H1 (cell line): ENCODE measurements around the gene CNGA2. TPM values are rescaled to one million over a fixed set of nuclear protein-coding genes. Genes with fewer than 3 reads are reported as not detected.

Experiments
- CTCF ChIA-PET: fragments of 300-600 bp; sonication (Branson Sonifier 250); formaldehyde crosslinking; loops from one replicate; lab custom pipeline; 2021; ENCODE audit not compliant: partially characterized antibody; lab: Charles Lee
- POLR2A ChIA-PET: fragments of 300-600 bp; sonication (Branson Sonifier 250); formaldehyde crosslinking; loops from one replicate; lab custom pipeline; 2021; ENCODE audit warnings: inconsistent platforms; ENCODE audit not compliant: partially characterized antibody; lab: Charles Lee
- DNase-seq, 2 experiments: peaks; one replicate each; pipeline versions ENCODE4 v3.0.0 to v3.0.0-alpha.2; 2010 to 2022; ENCODE audit warnings: low spot score in 2 of 2, low read depth in 1 of 2, mixed read lengths in 1 of 2
- FAIRE-seq: peaks from 2 replicates; lab custom pipeline; 2011; peaks lifted over from hg19 to GRCh38; lab: Jason Lieb, UNC
- H2AFZ ChIP-seq: 2 replicates; pipeline ENCODE4 v1.8.1; 2012; ENCODE audit warnings: low read length, inconsistent platforms
- H2AK5ac ChIP-seq: 2 replicates; pipeline ENCODE4 v1.6.1; 2013; ENCODE audit warnings: low read depth, low read length
- H2BK120ac ChIP-seq: replicated peaks from 2 replicates; pipeline ENCODE3; 2013; ENCODE audit warnings: low read depth, low read length, inconsistent platforms
- H2BK12ac ChIP-seq: 2 replicates; pipeline ENCODE4 v1.6.1; 2013; ENCODE audit warnings: low read depth, low read length
- H2BK15ac ChIP-seq: 2 replicates; pipeline ENCODE4 v1.6.1; 2013; ENCODE audit warnings: low read length
- H2BK20ac ChIP-seq: 2 replicates; pipeline ENCODE4 v1.6.1; 2013; ENCODE audit warnings: low read length
- H2BK5ac ChIP-seq: 2 replicates; pipeline ENCODE4 v1.6.1; 2013; ENCODE audit warnings: low read depth, low read length
- H3K14ac ChIP-seq: 2 replicates; pipeline ENCODE4 v1.6.1; 2013; ENCODE audit warnings: inconsistent platforms; ENCODE audit not compliant: insufficient read length
- H3K18ac ChIP-seq: 2 replicates; pipeline ENCODE4 v1.6.1; 2013; ENCODE audit warnings: low read length; ENCODE audit errors: extremely low read depth
- H3K23ac ChIP-seq: 2 replicates; pipeline ENCODE4 v1.6.1; 2013; ENCODE audit warnings: inconsistent platforms; ENCODE audit not compliant: insufficient read length
- H3K23me2 ChIP-seq: 2 replicates; pipeline ENCODE4 v1.6.1; 2013; ENCODE audit warnings: low read depth, low read length
- H3K27ac ChIP-seq: 2 replicates; pipeline ENCODE4 v1.6.1; 2011; ENCODE audit warnings: low read depth, low read length, inconsistent platforms
- H3K27me3 ChIP-seq, 4 experiments: replicated peaks in 1 of 4; 1 replicate in 1 of 4; 2 replicates in 3 of 4; pipeline versions ENCODE4 v1.6.1 to v1.8.1; 2011 to 2013; ENCODE audit warnings: low read length in 3 of 4, mild to moderate bottlenecking in 3 of 4, inconsistent platforms in 2 of 4, mixed read lengths in 2 of 4, moderate library complexity in 1 of 4; ENCODE audit not compliant: control insufficient read depth in 3 of 4, insufficient read depth in 3 of 4; ENCODE audit errors: extremely low read depth in 1 of 4
- H3K36me3 ChIP-seq, 4 experiments: 2 replicates each; pipeline versions ENCODE4 v1.6.1 to v1.8.1; 2011 to 2013; ENCODE audit warnings: mild to moderate bottlenecking in 4 of 4, low read length in 3 of 4, moderate library complexity in 2 of 4, control low read depth in 1 of 4, inconsistent platforms in 1 of 4; ENCODE audit not compliant: insufficient read depth in 4 of 4, control insufficient read depth in 2 of 4
- H3K4ac ChIP-seq: replicated peaks from 2 replicates; pipeline ENCODE3; 2013; ENCODE audit warnings: low read length, low read depth, mixed read lengths, inconsistent platforms; ENCODE audit not compliant: insufficient read length
- H3K4me1 ChIP-seq, 4 experiments: replicated peaks in 1 of 4; 1 replicate in 1 of 4; 2 replicates in 3 of 4; pipeline versions ENCODE4 v1.6.1 to v1.8.1; 2011 to 2013; ENCODE audit warnings: low read length in 3 of 4, inconsistent platforms in 2 of 4, mixed read lengths in 1 of 4; ENCODE audit not compliant: insufficient read depth in 4 of 4, control insufficient read depth in 3 of 4
- H3K4me2 ChIP-seq, 2 experiments: 2 replicates each; pipeline versions ENCODE4 v1.6.1 to v1.8.1; 2011 to 2013; ENCODE audit warnings: low read depth in 2 of 2, low read length in 2 of 2, control low read depth in 1 of 2, inconsistent platforms in 1 of 2, mild to moderate bottlenecking in 1 of 2; ENCODE audit not compliant: insufficient read depth in 1 of 2
- H3K4me3 ChIP-seq, 4 experiments: fragments of 200-600, 300-600 bp in 1 of 4; sonication (generic), shearing (Covaris generic), sonication (Bioruptor Twin) in 1 of 4; 2 replicates each; pipeline versions ENCODE4 v1.5.1 to v1.8.1; 2011 to 2016; ENCODE audit warnings: low read length in 4 of 4, low read depth in 3 of 4, control low read depth in 2 of 4, inconsistent platforms in 2 of 4, mild to moderate bottlenecking in 2 of 4, mixed read lengths in 1 of 4, moderate library complexity in 1 of 4; ENCODE audit not compliant: insufficient read depth in 2 of 4; ENCODE audit errors: extremely low read depth in 1 of 4
- H3K56ac ChIP-seq: replicated peaks from 2 replicates; pipeline ENCODE3; 2013; ENCODE audit warnings: low read depth, mild to moderate bottlenecking, mixed read lengths, low read length, inconsistent platforms; ENCODE audit not compliant: insufficient read length
- H3K79me1 ChIP-seq: 2 replicates; pipeline ENCODE4 v1.6.1; 2013; ENCODE audit warnings: low read depth, low read length, control low read depth
- H3K79me2 ChIP-seq, 2 experiments: 2 replicates each; pipeline versions ENCODE4 v1.6.1 to v1.8.1; 2012 to 2013; ENCODE audit warnings: low read length in 2 of 2, mild to moderate bottlenecking in 2 of 2, inconsistent platforms in 1 of 2; ENCODE audit not compliant: insufficient read depth in 2 of 2, control insufficient read depth in 1 of 2
- H3K9ac ChIP-seq, 4 experiments: replicated peaks in 1 of 4; 1 replicate in 1 of 4; 2 replicates in 3 of 4; pipeline versions ENCODE4 v1.6.1 to v1.8.1; 2011 to 2013; ENCODE audit warnings: low read depth in 3 of 4, low read length in 3 of 4, control low read depth in 2 of 4, mild to moderate bottlenecking in 2 of 4, moderate library complexity in 2 of 4, inconsistent platforms in 1 of 4; ENCODE audit errors: extremely low read depth in 1 of 4
- H3K9me3 ChIP-seq, 2 experiments: 2 replicates each; pipeline versions ENCODE4 v1.6.1 to v1.8.1; 2012 to 2013; ENCODE audit warnings: mild to moderate bottlenecking in 2 of 2, moderate library complexity in 2 of 2, control low read depth in 1 of 2, inconsistent platforms in 1 of 2, low read depth in 1 of 2, low read length in 1 of 2, mixed read lengths in 1 of 2; ENCODE audit not compliant: insufficient read depth in 2 of 2
- H4K20me1 ChIP-seq, 2 experiments: replicated peaks in 1 of 2; 2 replicates each; pipeline versions ENCODE3 to v1.8.1; 2011 to 2013; ENCODE audit warnings: inconsistent platforms in 2 of 2, low read length in 2 of 2, mild to moderate bottlenecking in 1 of 2; ENCODE audit not compliant: insufficient read depth in 2 of 2, control insufficient read depth in 1 of 2
- H4K5ac ChIP-seq: 2 replicates; pipeline ENCODE4 v1.6.1; 2013; ENCODE audit warnings: low read length, low read depth, mixed read lengths, inconsistent platforms; ENCODE audit not compliant: insufficient read length
- H4K8ac ChIP-seq: 2 replicates; pipeline ENCODE4 v1.8.0; 2013; ENCODE audit warnings: mild to moderate bottlenecking, moderate library complexity, low read length, inconsistent platforms; ENCODE audit not compliant: insufficient read depth; ENCODE audit errors: extremely low read depth
- H4K91ac ChIP-seq: replicated peaks from 2 replicates; pipeline ENCODE3; 2013; ENCODE audit warnings: low read length, mixed read lengths, inconsistent platforms; ENCODE audit not compliant: insufficient read length
- CHD2 ChIP-seq: IDR thresholded peaks from 2 replicates; pipeline ENCODE4 v1.6.1; 2012; ENCODE audit warnings: low read length, improper control_type of control experiment
- E2F6 ChIP-seq: IDR thresholded peaks from 2 replicates; pipeline ENCODE4 v1.6.1; 2012; ENCODE audit warnings: inconsistent platforms
- RBBP5 ChIP-seq: IDR thresholded peaks from 2 replicates; pipeline ENCODE4 v1.7.1; 2012; ENCODE audit warnings: low read depth, mild to moderate bottlenecking, inconsistent platforms, low read length, moderate library complexity, borderline replicate concordance
- RNF2 ChIP-seq: fragments of 200-900, 300-1000 bp; sonication (generic); IDR thresholded peaks from 2 replicates; pipeline ENCODE4 v1.7.1; 2016; ENCODE audit warnings: borderline replicate concordance, low read depth, mild to moderate bottlenecking, antibody characterized with exemption, low read length; ENCODE audit not compliant: poor library complexity, severe bottlenecking; ENCODE audit errors: missing control alignments
- RXRA ChIP-seq: IDR thresholded peaks from 2 replicates; pipeline ENCODE4 v1.6.1; 2011; ENCODE audit warnings: low read depth, mild to moderate bottlenecking, low read length, moderate library complexity; ENCODE audit not compliant: insufficient read depth
- SIRT6 ChIP-seq: IDR thresholded peaks from one replicate; pipeline ENCODE4 v1.7.1; 2012; ENCODE audit warnings: low read length, inconsistent platforms
- SP4 ChIP-seq: IDR thresholded peaks from 2 replicates; pipeline ENCODE4 v1.6.1; 2012; ENCODE audit warnings: low read length, inconsistent platforms
- SUZ12 ChIP-seq: fragments of 200-600 bp; sonication (generic); IDR thresholded peaks from 2 replicates; pipeline ENCODE4 v1.6.1; 2012; ENCODE audit warnings: mild to moderate bottlenecking, inconsistent platforms, low read length, moderate library complexity, mixed read lengths
- TAF7 ChIP-seq: optimal IDR thresholded peaks from 2 replicates; pipeline ENCODE3; 2011; ENCODE audit warnings: low read depth, mild to moderate bottlenecking, inconsistent platforms, low read length, moderate library complexity, borderline replicate concordance
- whole genome bisulfite sequencing, 2 experiments: shearing (Covaris generic) in 1 of 2; methylation state at CpG; one replicate each; pipeline versions ENCODE4 v1.1.6 to v1.1.7; 2013 to 2015; ENCODE audit warnings: low lambda C conversion rate in 2 of 2, mixed read lengths in 2 of 2, inconsistent platforms in 1 of 2, low coverage in 1 of 2, missing lambda C conversion rate in 1 of 2; ENCODE audit not compliant: insufficient replicate concordance in 2 of 2, insufficient coverage in 1 of 2, insufficient read length in 1 of 2; ENCODE audit errors: extremely low coverage in 1 of 2, missing lambda C conversion rate in 1 of 2; 5-methylcytosine and 5-hydroxymethylcytosine counted together
- polyA plus RNA-seq, 7 experiments: library from polyadenylated mRNA; depleted of rRNA in 3 of 7; stranded (reverse) in 5 of 7; unstranded in 2 of 7; fragments of >200 nt in 5 of 7; fragments of 200-250 nt in 2 of 7; gene quantifications; 1 replicate in 5 of 7; 2 replicates in 1 of 7; 4 replicates in 1 of 7; pipeline versions ENCODE4 v1.2.1 to v1.2.3, GENCODE V29; 2011 to 2013; ENCODE audit warnings: missing spikeins in 2 of 7, mixed read lengths in 2 of 7
- total RNA-seq: library from RNA; stranded (reverse); fragmentation: NEBNext Ultra II Directional; extraction: Animal tissue kit (Norgen Biotek cat#: 25700); gene quantifications from 2 replicates; pipeline ENCODE4 v1.2.1, GENCODE V29; 2021

CNGA2 gene
- total and polyA plus RNA-seq, 2 of the 8 experiments (the other 6 are each of a cell fraction or from before 2014, with no cell fraction given), result not detected

GRCh38 chrX:151736685-151737084 lies 2.1 kb downstream of the CNGA2 start:
- no peaks in the 10 kb centered on the region for H3K9me3 ChIP-seq
- no peaks in the 10 kb centered on the region for H3K23me2 ChIP-seq

More at GRCh38 chrX:151736685-151737084, 2.1 kb downstream of the CNGA2 start:
- H2BK12ac ChIP-seq, result no peak overlapping the region
- H2AK5ac ChIP-seq, result no peak overlapping the region
- H3K27me3 ChIP-seq, result no peaks in the 10 kb centered on the region
- no peak overlapping the region for H2AFZ ChIP-seq
- H3K23ac ChIP-seq, result no peak overlapping the region
- no peak overlapping the region for H2BK15ac ChIP-seq
- no peak overlapping the region for H3K18ac ChIP-seq
- H3K79me1 ChIP-seq, result no peaks in the 10 kb centered on the region
- no peak overlapping the region for H4K5ac ChIP-seq
- no peak for FAIRE-seq
- no peak overlapping the region for H2BK20ac ChIP-seq
- no peaks in the 10 kb centered on the region for H4K20me1 ChIP-seq
- TF ChIP-seq SUZ12 (no peak), SP4 (no peak), E2F6 (no peak), RXRA (no peak), TAF7 (no peak), RNF2 (no peak), RBBP5 (no peak), SIRT6 (no peak), CHD2 (no peak)
- TF ChIP-seq, all 59 proteins: peak for 0
- ChIA-PET POLR2A (no interaction called here), CTCF (interaction anchor here (1.2 kb wide), 1 partner anchor 17 kb away, joined by 5 read pairs; no protein-coding TSS in a partner anchor)
- no peak overlapping the region for H3K9ac ChIP-seq
- H3K79me2 ChIP-seq, result no peaks in the 10 kb centered on the region
- no peaks in the 10 kb centered on the region for H3K4me1 ChIP-seq
- H3K4me3 ChIP-seq, result no peak overlapping the region
- H3K4ac ChIP-seq, result no peak overlapping the region
- H3K14ac ChIP-seq, result no peak overlapping the region
- H2BK120ac ChIP-seq, result no peak overlapping the region
- DNase-seq, result no peak
- H3K56ac ChIP-seq, result no peak overlapping the region
- no peak overlapping the region for H2BK5ac ChIP-seq
- WGBS, 2 experiments, result 100% methylated on average over 2 of the region's 6 CpGs; no CpG with 5 or more reads in 1 of the 2 experiments
- H4K91ac ChIP-seq, result no peak overlapping the region
- H4K8ac ChIP-seq, result no peak overlapping the region
- no peak overlapping the region for H3K27ac ChIP-seq
- no peaks in the 10 kb centered on the region for H3K36me3 ChIP-seq
- no peak overlapping the region for H3K4me2 ChIP-seq
